Transverse colon (tissue), 4 donors: ENCODE results near the gene DARS1. TPM values are rescaled to one million over a fixed set of nuclear protein-coding genes. Genes with fewer than 3 reads are reported as not detected.

Source experiments
- DNase-seq: peaks from one replicate; pipeline ENCODE4 v3.0.0-alpha.2; 2019
- H3K27ac ChIP-seq, 4 donors: fragments of 200-600 bp; sonication (generic); 2 replicates each; pipeline ENCODE4 v1.5.1; 2016 to 2018; ENCODE audit warnings: inconsistent platforms in 4 of 4
- H3K27me3 ChIP-seq: fragments of 200-600 bp; sonication (generic); 2 replicates; pipeline ENCODE4 v1.5.1; 2017; ENCODE audit warnings: inconsistent platforms
- H3K36me3 ChIP-seq, 4 donors: fragments of 200-600 bp; sonication (generic); 2 replicates each; pipeline ENCODE4 v1.5.1; 2017 to 2019; ENCODE audit warnings: inconsistent platforms in 4 of 4
- H3K4me1 ChIP-seq, 4 donors: fragments of 200-600 bp; sonication (generic); 2 replicates each; pipeline ENCODE4 v1.5.1; 2017 to 2020; ENCODE audit warnings: inconsistent platforms in 4 of 4
- H3K4me3 ChIP-seq, 4 donors: fragments of 200-600 bp; sonication (generic); 1 replicate in 1 of 4; 2 replicates in 3 of 4; pipeline versions ENCODE4 v1.5.1 to v1.6.1; 2017 to 2019; ENCODE audit warnings: inconsistent platforms in 4 of 4
- H3K9me3 ChIP-seq, 2 donors: fragments of 200-600 bp; sonication (generic); 2 replicates each; pipeline ENCODE4 v1.5.1; 2017 to 2019; ENCODE audit warnings: inconsistent platforms in 2 of 2
- CTCF ChIP-seq, 5 experiments: fragments of 200-600 bp in 3 of 5; fragments of 450-650 bp in 2 of 5; sonication (generic) in 3 of 5; IDR thresholded peaks; 1 replicate in 2 of 5; 2 replicates in 3 of 5; pipeline ENCODE4 v1.5.1; 2016 to 2017; ENCODE audit warnings: antibody characterized with exemption in 5 of 5, inconsistent platforms in 3 of 5, mild to moderate bottlenecking in 2 of 5, moderate library complexity in 1 of 5
- EP300 ChIP-seq: sonication (generic); formaldehyde crosslinking; IDR thresholded peaks from one replicate; pipeline ENCODE4 v1.6.1; 2017; ENCODE audit warnings: antibody characterized with exemption, low read depth
- POLR2A ChIP-seq: fragments of 450-650 bp; IDR thresholded peaks from one replicate; pipeline ENCODE4 v1.6.1; 2016; ENCODE audit warnings: antibody characterized with exemption, mild to moderate bottlenecking, moderate library complexity
- POLR2AphosphoS5 ChIP-seq, 3 donors: sonication (generic); formaldehyde crosslinking; IDR thresholded peaks; one replicate each; pipeline ENCODE4 v1.6.1; 2016; ENCODE audit warnings: antibody characterized with exemption in 3 of 3
- WGBS, 2 donors: methylation state at CpG; one replicate each; pipeline ENCODE4 v1.1.5; 2018; ENCODE audit warnings: low coverage in 1 of 2; 5-methylcytosine and 5-hydroxymethylcytosine counted together
- in situ Hi-C, 4 donors: fragments of 200-750 bp; cut with MboI; loops; one replicate each; pipeline versions ENCODE4 v1.15.0 to v1.15.1; 2017; ENCODE audit warnings: low sequenced_read_pairs in 3 of 4, low pct_ligation_motif_present in 1 of 4, low pct_unique_long_range_greater_than_20kb in 1 of 4
- intact Hi-C: fragments of 100-400 bp; cut with DNase I; formaldehyde crosslinking; loops from one replicate; pipeline ENCODE4 v1.15.1; 2023; ENCODE audit warnings: low total_unique reads
- total RNA-seq, 4 donors: library from RNA; depleted of rRNA; stranded (reverse); fragments of >200 nt; gene quantifications; one replicate each; pipeline ENCODE4 v1.1.0, GENCODE V29; 2016

The DARS1 gene
- total RNA-seq, 4 donors from 2014 or later: 20.5 to 42.3 (median 37.4) TPM

- TF ChIP-seq CTCF (IDR thresholded peaks at IDR 0.05): no peak
- Histone ChIP-seq H3K27ac (no peak overlapping the region), H3K4me3 (no peak overlapping the region), H3K4me1 (peaks cover 0 to 3% (median 0%) of the 10 kb centered on the region in 4 donors), H3K36me3 (peaks cover 0 to 5% (median 0%) of the 10 kb centered on the region in 4 donors), H3K9me3 (no peaks in the 10 kb centered on the region), H3K27me3 (no peaks in the 10 kb centered on the region)
- in situ Hi-C loops (no loop called here), intact Hi-C loops (no loop called here)
- WGBS, 2 donors: 95 to 100% methylated on average over 3 to 5 of the region's 5 CpGs
- DNase-seq: no peak
Observed at GRCh38 chr2:135942936-135943688, 42.3 kb downstream of the DARS1 start.

DNA sequence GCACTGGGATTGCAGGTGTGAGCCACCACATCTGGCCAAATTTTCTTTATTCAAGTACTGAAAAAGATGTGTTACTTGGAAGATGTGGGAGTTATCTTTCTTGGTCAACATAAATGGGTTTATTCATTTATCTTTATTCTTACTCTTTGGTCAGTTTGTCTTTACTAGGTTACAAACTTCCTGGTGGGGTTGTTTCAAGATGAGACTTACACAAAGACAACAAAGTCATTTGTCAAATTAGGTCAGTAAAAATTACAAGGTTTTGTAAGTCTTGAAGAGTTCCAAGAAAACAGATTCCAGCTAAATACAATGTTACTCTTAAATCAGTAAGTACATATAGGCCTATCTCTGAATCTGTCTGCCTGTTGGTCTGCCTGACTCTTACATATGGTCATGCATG, 48.9 kb downstream of the DARS1 start:
- no peak overlapping the region for H3K4me3 ChIP-seq
- no peak for DNase-seq
- intact Hi-C loops (no loop called here), in situ Hi-C loops (no loop called here)
- no peaks in the 10 kb centered on the region for H3K9me3 ChIP-seq
- no peaks in the 10 kb centered on the region for H3K4me1 ChIP-seq
- no peak for TF ChIP-seq POLR2A
- TF ChIP-seq CTCF (IDR thresholded peaks at IDR 0.05): no peak
- no peak for TF ChIP-seq POLR2AphosphoS5 (IDR thresholded peaks at IDR 0.05)
- no peak for TF ChIP-seq EP300
- H3K36me3 ChIP-seq: peaks cover 0 to 14% (median 0%) of the 10 kb centered on the region in 4 donors
- H3K27me3 ChIP-seq: no peaks in the 10 kb centered on the region
- H3K27ac ChIP-seq: no peak overlapping the region

DNA sequence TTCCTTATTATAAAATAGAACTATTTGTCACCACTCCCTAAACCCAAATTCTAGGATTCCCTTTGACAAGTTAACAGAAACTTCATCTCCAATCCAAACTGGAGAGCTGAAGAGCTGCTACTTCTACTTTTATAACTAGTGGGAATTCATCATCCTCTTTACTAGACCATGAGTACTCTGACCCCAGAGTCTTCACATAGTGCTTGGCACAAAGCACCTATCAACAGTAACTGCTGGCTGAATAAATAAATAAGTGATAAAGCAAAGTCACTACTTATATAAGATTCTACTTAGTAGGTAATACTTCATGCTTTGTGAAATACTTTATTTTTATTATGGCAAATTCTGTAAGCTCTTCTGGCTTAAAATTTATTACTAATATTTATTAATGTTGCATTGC, 49.5 kb downstream of the DARS1 start:
- no peaks in the 10 kb centered on the region for H3K4me1 ChIP-seq
- no peaks in the 10 kb centered on the region for H3K27me3 ChIP-seq
- intact Hi-C loops (no loop called here), in situ Hi-C loops (no loop called here)
- TF ChIP-seq EP300 (no peak), POLR2A (no peak), CTCF (IDR thresholded peaks at IDR 0.05) (no peak), POLR2AphosphoS5 (IDR thresholded peaks at IDR 0.05) (no peak)
- no peaks in the 10 kb centered on the region for H3K9me3 ChIP-seq
- DNase-seq: no peak
- peaks cover 0 to 18% (median 2%) of the 10 kb centered on the region in 4 donors for H3K36me3 ChIP-seq
- no peak overlapping the region for H3K27ac ChIP-seq
- no peak overlapping the region for H3K4me3 ChIP-seq

GRCh38 chr2:135931776-135932443, 53.5 kb downstream of the DARS1 start:
- no peak overlapping the region for H3K4me3 ChIP-seq
- intact Hi-C loops (no loop called here), in situ Hi-C loops (no loop called here)
- H3K36me3 ChIP-seq: peaks cover 0 to 20% (median 7%) of the 10 kb centered on the region in 4 donors
- H3K4me1 ChIP-seq: no peaks in the 10 kb centered on the region
- no peaks in the 10 kb centered on the region for H3K9me3 ChIP-seq
- TF ChIP-seq CTCF (IDR thresholded peaks at IDR 0.05) (no peak), POLR2A (no peak), POLR2AphosphoS5 (IDR thresholded peaks at IDR 0.05) (no peak), EP300 (no peak)
- no peak for DNase-seq
- H3K27ac ChIP-seq: no peak overlapping the region
- H3K27me3 ChIP-seq: no peaks in the 10 kb centered on the region
